Heart right ventricle (tissue), 16 donors: ENCODE measurements around the gene WDR33. TPM values are rescaled to one million over a fixed set of nuclear protein-coding genes. Genes with fewer than 3 reads are reported as not detected.

Experiments used
- ATAC-seq, 8 donors: fragments of 200-7000 bp; cut with Tn5 transposase; one replicate each; pipeline ENCODE4 v1.9.1; 2020; ENCODE audit warnings: mild to moderate bottlenecking in 8 of 8, moderate library complexity in 8 of 8, moderate number of reproducible peaks in 1 of 8
- DNase-seq, 2 donors: peaks; one replicate each; pipeline ENCODE4 v3.0.0-alpha.2; 2020
- H3K27ac ChIP-seq, 10 donors: fragments of 200-600 bp; sonication (generic) in 2 of 10; one replicate each; pipeline versions ENCODE4 v1.5.0 to v1.8.0; 2020 to 2022; ENCODE audit warnings: mild to moderate bottlenecking in 3 of 10
- H3K27me3 ChIP-seq, 7 donors: fragments of 200-600 bp; one replicate each; pipeline ENCODE4 v1.8.0; 2021 to 2022; ENCODE audit warnings: mild to moderate bottlenecking in 2 of 7
- H3K36me3 ChIP-seq, 9 donors: fragments of 200-600 bp; sonication (generic) in 1 of 9; one replicate each; pipeline versions ENCODE4 v1.5.0 to v1.8.0; 2020 to 2022; ENCODE audit warnings: mild to moderate bottlenecking in 2 of 9
- H3K4me1 ChIP-seq, 9 donors: fragments of 200-600 bp; sonication (generic) in 1 of 9; one replicate each; pipeline versions ENCODE4 v1.5.0 to v1.8.0; 2020 to 2022; ENCODE audit warnings: mild to moderate bottlenecking in 4 of 9
- H3K4me3 ChIP-seq, 10 donors: fragments of 200-600 bp; sonication (generic) in 2 of 10; one replicate each; pipeline versions ENCODE4 v1.5.0 to v1.8.0; 2020 to 2022; ENCODE audit warnings: mild to moderate bottlenecking in 7 of 10, moderate library complexity in 2 of 10
- H3K9me3 ChIP-seq, 11 donors: fragments of 200-600 bp in 10 of 11; sonication (generic) in 2 of 11; one replicate each; pipeline versions ENCODE4 v1.5.0 to v1.8.0; 2013 to 2022; ENCODE audit warnings: mild to moderate bottlenecking in 2 of 11, control low read depth in 1 of 11, moderate library complexity in 1 of 11
- WGBS, 2 donors: extraction: QIAGEN DNeasy Blood & Tissue Kit; methylation state at CpG; one replicate each; pipeline ENCODE4 v1.1.7; 2013; ENCODE audit warnings: inconsistent platforms in 1 of 2; 5-methylcytosine and 5-hydroxymethylcytosine counted together
- intact Hi-C, 10 donors: fragments of 100-400 bp; cut with DNase I; formaldehyde crosslinking; loops; one replicate each; pipeline versions ENCODE4 v1.11.1 to v1.14.2; 2022
- polyA plus RNA-seq, 2 donors: library from polyadenylated mRNA; stranded (reverse); fragments of 200-250 nt; gene quantifications; one replicate each; pipeline ENCODE4 v1.2.3, GENCODE V29; 2013
- total RNA-seq, 10 donors: library from RNA; stranded (reverse); fragmentation: NEBNext Ultra II Directional in 3 of 10; extraction: Animal tissue kit (Norgen Biotek cat#: 25700) in 3 of 10; gene quantifications; one replicate each; pipeline versions ENCODE4 v1.2.1 to v1.2.4, GENCODE V29; 2021 to 2023
- TF ChIP-seq, protein P1 (sequence below), 9 donors: fragments of 200-600 bp; sonication (generic) in 2 of 9; IDR thresholded peaks; one replicate each; pipeline versions ENCODE4 v1.5.0 to v1.8.0; 2021 to 2022; ENCODE audit warnings: antibody characterized with exemption in 9 of 9, mild to moderate bottlenecking in 5 of 9, moderate library complexity in 1 of 9
- donor health status: Arrhythmogenic right ventricular cardiomyopathy.
- donor health status: ischemic (EF 13 %, LVEDD 7.1; RV severe dilation, severe dysfunction).
- donor health status: healthy with polysubstance abuse.
- donor health status: DM: no; HTN: yes; CAD: no.
- donor health status: DM: no; HTN: no; CAD: no.
- donor health status: ischemic (EF 25% LVEDD 6.9; RV normal size, moderate dysfunction).
- donor health status: ischemic (EF 25% LVEDD 5.7; RV mildly dilated, moderate dysfunction).
- donor health status: healthy.
- donor health status: DM: yes; HTN: yes; CAD: no.
- donor health status: Ischemic cardiomyopathy.
- donor health status: ischemic (EF 35%, LVEDD 5.7; RV mildly dilated, moderate dysfunction).
- donor health status: nonischemic (EF 11% LVEDD 7.7; RV severe dilation, severe dysfunction).
- donor health status: DM: yes; HTN: yes; CAD: no.
- donor health status: PGD.
- donor health status: ischemic (EF 29% LVEDD 5.4; RV normal size, mild dysfunction).
- donor health status: nonischemic (EF 23%, LVEDD 6.1; RV moderate dilation, normal function).

The WDR33 gene
- total and polyA plus RNA-seq, 12 donors, result 10.5 to 47.6 (median 42.1) TPM

DNA sequence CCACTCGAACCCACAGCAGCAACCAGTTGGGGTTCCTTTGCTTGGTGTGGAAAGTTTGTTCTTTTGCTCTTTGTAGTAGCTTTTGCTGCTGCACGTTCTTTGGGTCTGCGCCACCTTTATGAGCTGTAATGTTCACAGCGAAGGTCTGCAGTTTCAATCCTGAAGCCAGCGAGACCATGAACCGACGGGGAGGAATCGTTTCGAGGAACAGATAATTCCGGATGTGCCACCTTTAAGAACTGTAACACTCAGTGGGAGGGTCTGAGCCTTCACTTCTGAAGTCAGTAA is 150.7 kb downstream of the WDR33 start:
- no peak for DNase-seq
- TF ChIP-seq, protein P1, sequence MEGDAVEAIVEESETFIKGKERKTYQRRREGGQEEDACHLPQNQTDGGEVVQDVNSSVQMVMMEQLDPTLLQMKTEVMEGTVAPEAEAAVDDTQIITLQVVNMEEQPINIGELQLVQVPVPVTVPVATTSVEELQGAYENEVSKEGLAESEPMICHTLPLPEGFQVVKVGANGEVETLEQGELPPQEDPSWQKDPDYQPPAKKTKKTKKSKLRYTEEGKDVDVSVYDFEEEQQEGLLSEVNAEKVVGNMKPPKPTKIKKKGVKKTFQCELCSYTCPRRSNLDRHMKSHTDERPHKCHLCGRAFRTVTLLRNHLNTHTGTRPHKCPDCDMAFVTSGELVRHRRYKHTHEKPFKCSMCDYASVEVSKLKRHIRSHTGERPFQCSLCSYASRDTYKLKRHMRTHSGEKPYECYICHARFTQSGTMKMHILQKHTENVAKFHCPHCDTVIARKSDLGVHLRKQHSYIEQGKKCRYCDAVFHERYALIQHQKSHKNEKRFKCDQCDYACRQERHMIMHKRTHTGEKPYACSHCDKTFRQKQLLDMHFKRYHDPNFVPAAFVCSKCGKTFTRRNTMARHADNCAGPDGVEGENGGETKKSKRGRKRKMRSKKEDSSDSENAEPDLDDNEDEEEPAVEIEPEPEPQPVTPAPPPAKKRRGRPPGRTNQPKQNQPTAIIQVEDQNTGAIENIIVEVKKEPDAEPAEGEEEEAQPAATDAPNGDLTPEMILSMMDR (IDR thresholded peaks at IDR 0.05), result no peak
- Histone ChIP-seq H3K36me3 (peaks cover 0 to 43% (median 5%) of the 10 kb centered on the region in 9 donors), H3K9me3 (no peaks in the 10 kb centered on the region), H3K4me3 (no peak overlapping the region), H3K27me3 (peaks cover 0 to 24% (median 0%) of the 10 kb centered on the region in 7 donors), H3K27ac (peak overlapping the region; percentile 78 to 95 (median 84)), H3K4me1 (peaks cover 72 to 97% (median 92%) of the 10 kb centered on the region in 9 donors)
- no peak for ATAC-seq
- WGBS, 2 donors, result 83% methylated on average over 10 of the region's 10 CpGs
- intact Hi-C loops, result no loop called here

DNA sequence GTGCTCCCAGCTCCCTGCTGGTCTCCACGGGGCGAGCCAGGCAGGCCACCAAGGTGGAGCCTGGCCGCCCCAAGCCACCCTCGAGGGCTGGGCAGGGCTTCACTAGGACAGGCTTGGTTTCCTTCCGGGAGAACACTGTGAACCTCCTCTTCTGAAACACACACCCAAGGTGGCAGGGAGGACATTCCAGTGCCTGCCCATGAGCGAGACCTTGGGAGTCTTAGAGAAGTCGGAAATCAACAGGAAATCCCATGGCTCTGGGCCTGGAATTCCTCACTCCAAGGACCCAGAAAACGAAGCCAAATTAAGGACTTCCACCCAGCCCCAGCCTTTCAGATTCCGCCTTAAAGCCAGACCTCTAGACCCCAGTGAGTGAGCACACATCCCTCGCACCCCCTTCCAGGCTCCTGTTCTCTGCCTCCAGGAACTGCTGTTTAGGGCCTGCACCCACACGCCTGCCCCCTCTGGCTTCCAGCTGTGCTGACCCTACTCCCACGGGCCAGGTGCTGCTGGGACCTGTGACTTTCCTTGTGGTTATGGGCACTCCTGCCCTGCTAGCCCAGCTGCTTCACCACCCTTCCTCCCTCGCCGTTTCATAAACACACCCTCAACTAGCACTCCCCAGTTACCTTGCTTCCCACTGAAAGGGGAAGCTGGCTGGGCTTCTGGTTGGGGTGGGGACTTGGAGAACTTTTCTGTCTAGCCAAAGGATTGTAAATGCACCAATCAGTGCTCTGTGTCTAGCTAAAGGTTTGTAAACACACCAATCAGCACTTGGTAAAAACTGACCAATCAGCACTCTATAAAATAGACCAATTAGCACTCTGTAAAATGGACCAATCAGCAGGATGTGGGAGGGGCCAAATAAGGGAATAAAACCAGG is 151.3 kb downstream of the WDR33 start:
- H3K9me3 ChIP-seq, result no peaks in the 10 kb centered on the region
- intact Hi-C loops, result loop anchor here in 3 of 10 donors (2.0 to 5.0 kb wide), 3 partner anchors 13 to 38 kb away; partner anchors contain the start of gene LIMS2 (in 1 of the 3)
- peak; percentile 30 to 67 (median 49) for ATAC-seq
- TF ChIP-seq, protein P1 (IDR thresholded peaks at IDR 0.05), result no peak
- peak; percentile 68 to 70 for DNase-seq
- peaks cover 72 to 97% (median 92%) of the 10 kb centered on the region in 9 donors for H3K4me1 ChIP-seq
- H3K27me3 ChIP-seq, result peaks cover 0 to 19% (median 0%) of the 10 kb centered on the region in 7 donors
- H3K27ac ChIP-seq, result peak overlapping the region; percentile 78 to 95 (median 86)
- peaks cover 0 to 48% (median 5%) of the 10 kb centered on the region in 9 donors for H3K36me3 ChIP-seq
- 40 to 43% methylated on average over 14 of the region's 14 CpGs for WGBS, 2 donors
- H3K4me3 ChIP-seq, result peak overlapping the region in 2 of 10 donors; percentile 2 to 21

DNA sequence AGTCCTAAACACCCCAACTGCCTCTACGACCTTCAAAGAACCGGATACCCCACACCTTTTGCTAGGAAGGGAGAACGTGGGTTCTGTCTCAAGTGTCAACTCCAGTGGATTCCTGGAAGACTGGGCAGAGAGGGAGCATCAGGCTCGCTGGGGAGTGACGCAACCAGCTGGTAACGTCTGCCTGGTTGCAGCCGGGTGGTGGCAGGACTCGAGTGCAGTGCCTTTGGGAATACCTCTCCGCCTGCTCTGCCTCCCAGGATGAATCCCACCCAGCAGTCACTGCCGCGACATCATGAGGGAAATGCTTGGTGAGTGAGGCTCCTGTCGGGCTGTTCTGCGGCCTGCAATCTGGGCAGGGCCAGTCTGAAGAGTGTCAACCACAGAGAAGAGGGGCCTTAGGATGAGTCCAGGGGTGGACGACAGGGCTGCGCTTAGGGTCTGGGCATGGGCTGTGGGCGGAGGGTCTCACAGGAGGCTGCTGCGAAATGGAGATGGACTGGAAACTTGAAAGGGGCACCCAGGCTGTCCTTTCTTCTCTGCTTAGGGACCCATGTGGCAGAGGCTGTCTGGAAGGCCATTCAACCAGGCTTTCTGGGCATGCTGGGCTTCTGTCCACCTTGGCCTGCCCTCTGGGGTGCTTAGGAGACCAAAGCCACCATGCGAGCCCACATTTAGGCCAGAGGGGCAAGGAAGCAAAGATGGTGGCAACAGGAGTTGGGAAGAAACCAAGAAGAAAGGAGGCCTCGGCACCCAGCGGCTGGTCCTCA is 152.1 kb downstream of the WDR33 start:
- Histone ChIP-seq H3K4me1 (peaks cover 77 to 99% (median 95%) of the 10 kb centered on the region in 9 donors), H3K27ac (peak overlapping the region; percentile 78 to 95 (median 86)), H3K9me3 (no peaks in the 10 kb centered on the region), H3K36me3 (peaks cover 0 to 57% (median 5%) of the 10 kb centered on the region in 9 donors), H3K4me3 (peak overlapping the region in 2 of 10 donors; percentile 2 to 14), H3K27me3 (peaks cover 0 to 10% (median 0%) of the 10 kb centered on the region in 7 donors)
- ATAC-seq, result peak in 2 of 8 donors; percentile 12 to 20
- intact Hi-C loops, result loop anchor here in 3 of 10 donors (2.0 to 5.0 kb wide), 3 partner anchors 14 to 38 kb away; partner anchors contain the start of gene LIMS2 (in 1 of the 3)
- DNase-seq, result peak in 1 of 2 donors; percentile 33
- 64 to 68% methylated on average over 20 of the region's 20 CpGs for WGBS, 2 donors
- TF ChIP-seq, protein P1 (IDR thresholded peaks at IDR 0.05), result no peak

DNA sequence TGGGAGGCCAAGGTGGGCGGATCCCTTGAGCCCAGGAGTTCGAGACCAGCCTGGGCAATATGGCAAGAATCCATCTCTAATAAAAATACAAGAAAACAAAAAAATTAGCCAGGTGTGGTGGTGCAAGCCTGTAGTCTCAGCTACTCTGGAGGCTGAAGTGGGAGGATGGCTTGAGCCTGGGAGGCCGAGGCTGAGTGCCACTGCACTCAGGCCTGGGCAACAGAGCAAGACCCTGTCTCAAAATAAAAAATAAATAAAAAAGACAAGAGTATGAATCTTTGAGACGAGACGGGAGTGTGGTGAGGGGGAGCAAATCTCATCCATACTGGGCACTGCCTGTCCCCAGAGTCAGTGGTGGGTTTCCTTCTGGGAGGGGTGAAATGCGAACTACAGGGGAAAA is 152.8 kb downstream of the WDR33 start:
- Histone ChIP-seq H3K4me1 (peaks cover 71 to 99% (median 95%) of the 10 kb centered on the region in 9 donors), H3K27ac (peak overlapping the region; percentile 78 to 95 (median 86)), H3K27me3 (peaks cover 0 to 4% (median 0%) of the 10 kb centered on the region in 7 donors), H3K36me3 (peaks cover 0 to 63% (median 5%) of the 10 kb centered on the region in 9 donors), H3K4me3 (no peak overlapping the region), H3K9me3 (no peaks in the 10 kb centered on the region)
- 84 to 85% methylated on average over 6 of the region's 6 CpGs for WGBS, 2 donors
- ATAC-seq (no peak), DNase-seq (no peak)
- TF ChIP-seq, protein P1 (IDR thresholded peaks at IDR 0.05), result no peak
- intact Hi-C loops, result loop anchor here in 3 of 10 donors (2.0 to 5.0 kb wide), 3 partner anchors 15 to 39 kb away; partner anchors contain the start of gene LIMS2 (in 1 of the 3)
